NCI-H1092 treated with DMSO at 0.1 percent for 48 hours (cell line): ENCODE results near the gene RNF145.
A peak's percentile ranks its signal among the peaks of the same experiment; 100 is the strongest.
"Not testable (repeated sequence)": the region's sequence is repeated elsewhere in the genome, so short reads cannot be mapped to it uniquely, and the experiment has no call there.

ENCODE experiments used
- DNase-seq: peaks from one replicate; lab custom pipeline; 2025; lab: John Stamatoyannopoulos, UW

Gene RNF145

GRCh38 chr5:159157552-159157951, 51.8 kb downstream of the RNF145 start:
- no peak for DNase-seq

- peak; percentile 48 for DNase-seq
Observed at GRCh38 chr5:159156426-159157238, 52.7 kb downstream of the RNF145 start.

DNA sequence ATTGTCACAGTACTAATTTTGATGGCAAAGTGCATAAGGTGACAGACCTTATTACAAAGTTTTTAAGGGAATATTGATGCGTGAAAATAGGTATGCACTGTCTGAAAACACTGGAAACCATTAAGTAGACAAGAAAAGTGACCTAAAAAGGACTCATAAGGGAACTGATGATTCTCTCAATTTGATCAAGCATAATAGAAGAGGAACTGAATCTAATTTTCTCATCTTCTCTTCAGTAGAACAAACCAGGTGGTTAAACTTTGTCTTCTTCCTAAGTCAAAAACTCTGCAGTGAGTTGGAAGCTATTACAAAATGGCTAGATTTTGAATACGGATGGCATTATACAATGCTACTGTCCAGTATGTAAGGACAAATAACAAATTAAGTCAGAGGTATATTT, 53.4 kb downstream of the RNF145 start:
- DNase-seq: no peak

DNA sequence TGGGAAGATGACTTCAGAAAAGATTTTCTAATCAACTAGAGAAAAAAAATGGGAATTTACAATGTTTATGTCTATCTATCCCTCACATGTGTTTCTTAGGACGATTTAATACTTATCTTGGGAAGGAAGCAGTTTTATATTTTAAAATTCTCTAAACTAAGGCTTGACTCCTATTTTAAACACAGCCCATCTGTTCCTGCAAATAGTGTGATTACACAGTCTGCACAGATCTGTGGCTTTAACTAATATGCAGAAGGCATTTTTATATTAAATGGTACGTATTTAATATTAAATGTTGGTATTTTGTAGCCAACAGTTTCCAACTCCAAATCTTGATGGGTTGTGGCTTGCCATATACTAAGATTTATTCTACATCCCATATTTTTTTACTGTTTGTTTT, 56.5 kb downstream of the RNF145 start:
- no peak for DNase-seq

DNA sequence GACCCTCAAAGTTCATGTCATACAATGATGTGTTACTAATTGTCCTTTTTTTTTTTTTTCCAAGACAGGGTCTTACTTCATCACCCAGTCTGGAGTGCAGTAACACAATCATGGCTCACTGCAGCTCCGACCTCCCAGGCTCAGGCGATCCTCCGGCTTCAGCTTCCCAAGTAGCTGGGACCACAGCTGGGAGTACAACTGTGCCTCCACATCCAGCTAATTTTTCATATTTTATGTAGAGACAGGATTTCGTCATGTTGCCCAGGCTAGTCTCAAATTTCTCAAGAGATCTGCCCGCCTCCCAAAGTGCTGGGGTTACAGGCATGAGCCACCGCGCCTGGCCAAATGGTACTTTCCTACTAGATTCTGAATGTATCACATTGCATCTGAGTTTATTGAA, 60.3 kb downstream of the RNF145 start:
- no peak for DNase-seq

- DNase-seq: no peak
Observed at GRCh38 chr5:159147976-159148375, 61.4 kb downstream of the RNF145 start.

- no peak for DNase-seq
Observed at GRCh38 chr5:159146839-159147238, 62.5 kb downstream of the RNF145 start.

- not testable (repeated sequence) for DNase-seq
Observed at GRCh38 chr5:159145160-159145559, 64.2 kb downstream of the RNF145 start.

DNA sequence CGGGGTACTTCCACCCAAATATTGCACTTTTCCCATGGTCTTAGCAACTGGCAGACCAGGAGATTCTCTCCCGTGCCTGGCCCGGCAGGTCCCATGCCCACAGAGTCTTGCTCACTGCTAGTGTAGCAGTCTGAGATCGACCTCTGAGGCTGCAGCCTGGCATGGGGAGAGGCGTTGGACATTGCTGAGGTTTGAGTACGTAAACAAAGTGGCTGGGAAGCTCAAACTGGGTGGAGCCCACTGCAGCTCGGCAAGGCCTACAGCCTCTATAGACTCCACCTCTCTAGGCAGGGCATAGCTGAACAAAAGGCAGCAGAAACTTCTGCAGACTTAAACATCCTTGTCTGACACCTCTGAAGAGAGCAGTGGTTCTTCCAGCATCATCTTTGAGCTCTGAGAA, 69.6 kb downstream of the RNF145 start:
- DNase-seq: no peak

- no peak for DNase-seq
Observed at GRCh38 chr5:159135896-159136531, 73.3 kb downstream of the RNF145 start.

DNA sequence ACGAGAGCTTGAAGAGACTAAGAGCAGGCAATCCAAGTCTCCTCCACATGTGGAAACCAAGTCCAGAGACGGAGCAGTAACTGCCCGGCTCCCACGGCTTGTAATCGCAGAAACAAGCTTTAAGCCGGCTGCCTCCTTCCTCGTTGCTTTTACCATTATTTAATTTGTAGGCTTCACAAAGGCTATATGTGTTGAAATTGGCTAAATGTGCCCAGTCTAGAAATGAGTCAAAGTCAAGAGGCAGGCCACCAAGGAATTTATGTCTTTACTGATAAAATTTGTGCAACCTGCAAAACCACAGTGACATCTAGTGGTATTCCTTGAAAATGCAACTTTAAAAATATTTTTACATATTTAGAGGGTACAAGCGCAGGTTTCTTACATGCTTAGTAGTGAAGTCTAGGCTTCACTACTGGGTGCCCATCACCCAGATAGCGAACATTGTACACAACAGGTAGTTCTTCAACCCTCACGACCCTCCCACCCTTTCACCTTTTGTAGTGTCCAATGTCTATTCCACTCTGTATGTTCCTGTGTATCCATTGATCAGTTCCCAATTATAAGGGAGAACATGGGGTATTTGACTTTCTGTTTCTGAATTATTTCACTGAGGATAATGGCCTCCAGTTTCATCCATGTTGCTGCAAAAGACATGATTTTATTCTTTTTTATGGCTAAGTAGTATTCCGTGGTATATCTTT, 76.2 kb downstream of the RNF145 start:
- peak; percentile 30 for DNase-seq

GRCh38 chr5:159132429-159133040, 76.8 kb downstream of the RNF145 start:
- DNase-seq: no peak

DNA sequence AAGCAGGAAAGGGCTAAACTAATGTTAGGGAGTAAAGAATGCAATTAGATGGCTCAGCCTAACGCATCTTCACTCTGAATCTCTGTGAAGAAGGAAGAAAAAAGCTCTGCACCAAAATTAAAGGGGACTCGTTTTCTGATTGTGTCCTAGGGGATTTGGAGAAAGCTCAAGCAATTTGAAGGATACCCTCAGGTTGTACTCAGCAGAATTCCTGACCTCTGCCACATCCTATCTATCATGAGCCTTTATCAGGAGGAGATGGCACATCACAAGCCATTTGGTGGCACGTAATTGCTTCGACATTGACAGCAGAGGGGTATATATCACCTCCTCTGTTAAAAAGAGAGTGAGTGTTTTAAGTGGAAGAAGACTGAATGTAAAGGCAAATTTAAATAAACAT, 77.4 kb downstream of the RNF145 start:
- no peak for DNase-seq

DNA sequence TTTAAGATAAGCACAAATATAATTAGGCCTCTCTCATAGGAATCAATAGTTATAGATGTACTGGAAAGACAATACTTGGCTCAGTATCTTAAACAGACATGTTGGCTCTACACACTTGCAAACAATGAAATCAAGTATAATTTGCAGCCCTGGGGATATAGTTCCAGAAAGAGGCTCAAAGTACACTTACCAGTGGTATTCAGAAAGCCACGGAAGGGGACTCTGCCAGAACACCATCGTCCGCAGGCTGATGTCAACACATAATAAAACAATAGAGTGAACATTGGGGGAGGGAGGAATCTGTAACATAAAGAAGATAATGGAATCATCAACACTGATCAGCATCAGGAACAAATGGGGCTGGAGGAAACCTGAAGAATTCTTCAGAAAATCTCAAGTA, 78.5 kb downstream of the RNF145 start:
- no peak for DNase-seq

- no peak for DNase-seq
Observed at GRCh38 chr5:159128070-159128541, 81.2 kb downstream of the RNF145 start.

DNA sequence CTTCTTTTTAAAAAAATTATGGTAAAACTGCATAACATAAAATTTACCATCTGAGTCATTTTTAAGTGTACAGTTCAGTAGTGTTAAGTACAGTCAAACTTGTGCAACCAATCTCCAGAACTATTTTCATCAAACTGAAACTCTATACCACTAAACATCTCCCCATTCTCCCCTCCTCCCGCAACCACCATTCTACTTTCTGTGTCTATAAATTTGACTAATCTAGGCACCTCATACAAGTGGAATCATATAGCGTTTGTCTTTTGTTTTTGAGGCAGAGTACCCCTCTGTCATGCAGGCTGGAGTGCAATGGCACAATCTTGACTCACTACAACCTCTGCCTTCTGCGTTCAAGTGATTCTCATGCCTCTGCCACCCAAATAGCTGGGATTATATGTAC, 85.7 kb downstream of the RNF145 start:
- DNase-seq: no peak

- DNase-seq: no peak
Observed at GRCh38 chr5:159123189-159123588, 86.2 kb downstream of the RNF145 start.

GRCh38 chr5:159121061-159121460, 88.3 kb downstream of the RNF145 start:
- DNase-seq: no peak

- no peak for DNase-seq
Observed at GRCh38 chr5:159120446-159120845, 88.9 kb downstream of the RNF145 start.

- DNase-seq: not testable (repeated sequence)
Observed at GRCh38 chr5:159119842-159120241, 89.5 kb downstream of the RNF145 start.

GRCh38 chr5:159118958-159119659, 90.2 kb downstream of the RNF145 start:
- not testable (repeated sequence) for DNase-seq

GRCh38 chr5:159113405-159113804, 95.9 kb downstream of the RNF145 start:
- DNase-seq: no peak
